H9 (cell line): ENCODE measurements around the gene CCDC88C. TPM values are rescaled to one million over a fixed set of nuclear protein-coding genes. Genes with fewer than 3 reads are reported as not detected.

Source experiments
- DNase-seq: peaks from one replicate; pipeline ENCODE4 v3.0.0-alpha.2; 2017
- H2AFZ ChIP-seq: one replicate; pipeline ENCODE4 v1.6.1; 2013; ENCODE audit warnings: mild to moderate bottlenecking, low read length, control low read depth, moderate library complexity
- H2AK5ac ChIP-seq: 2 replicates; pipeline ENCODE4 v1.6.1; 2013; ENCODE audit warnings: low read length, control low read depth, mixed read lengths; ENCODE audit not compliant: insufficient read length
- H2BK120ac ChIP-seq: one replicate; pipeline ENCODE4 v1.6.1; 2013; ENCODE audit warnings: low read depth, mild to moderate bottlenecking, low read length, control low read depth, inconsistent platforms; ENCODE audit not compliant: poor library complexity, severe bottlenecking
- H2BK12ac ChIP-seq: 2 replicates; pipeline ENCODE4 v1.6.1; 2013; ENCODE audit warnings: low read length, control low read depth, mixed read lengths, low read depth; ENCODE audit not compliant: insufficient read length
- H2BK15ac ChIP-seq: 2 replicates; pipeline ENCODE4 v1.6.1; 2013; ENCODE audit warnings: low read depth, low read length, control low read depth
- H2BK20ac ChIP-seq: one replicate; pipeline ENCODE4 v1.6.1; 2013; ENCODE audit warnings: low read depth, mild to moderate bottlenecking, low read length, control low read depth, inconsistent platforms; ENCODE audit not compliant: poor library complexity, severe bottlenecking
- H2BK5ac ChIP-seq: 2 replicates; pipeline ENCODE4 v1.6.1; 2013; ENCODE audit warnings: low read length, control low read depth, mixed read lengths; ENCODE audit not compliant: insufficient read length
- H3K14ac ChIP-seq: 2 replicates; pipeline ENCODE4 v1.6.1; 2013; ENCODE audit warnings: low read length, control low read depth; ENCODE audit not compliant: insufficient read depth
- H3K18ac ChIP-seq: 2 replicates; pipeline ENCODE4 v1.6.1; 2013; ENCODE audit warnings: low read depth, mild to moderate bottlenecking, mixed read lengths, low read length, control low read depth; ENCODE audit not compliant: insufficient read length
- H3K23ac ChIP-seq: 2 replicates; pipeline ENCODE4 v1.6.1; 2013; ENCODE audit warnings: low read length, control low read depth, mixed read lengths, low read depth; ENCODE audit not compliant: insufficient read length
- H3K23me2 ChIP-seq: 2 replicates; pipeline ENCODE4 v1.6.1; 2013; ENCODE audit warnings: low read depth, mild to moderate bottlenecking, mixed read lengths, low read length, control low read depth; ENCODE audit not compliant: insufficient read length, poor library complexity, severe bottlenecking
- H3K27ac ChIP-seq: 2 replicates; pipeline ENCODE4 v1.5.1; 2013; ENCODE audit warnings: low read length, control low read depth, mixed read lengths, low read depth; ENCODE audit not compliant: insufficient read length
- H3K27me3 ChIP-seq: 2 replicates; pipeline ENCODE4 v1.6.1; 2013; ENCODE audit warnings: low read length, control low read depth, inconsistent platforms; ENCODE audit not compliant: insufficient read depth
- H3K4ac ChIP-seq: 2 replicates; pipeline ENCODE4 v1.6.1; 2013; ENCODE audit warnings: low read depth, mild to moderate bottlenecking, control low read depth, inconsistent platforms, low read length, moderate library complexity
- H3K4me1 ChIP-seq: 2 replicates; pipeline ENCODE4 v1.6.1; 2013; ENCODE audit warnings: low read length, control low read depth, inconsistent platforms; ENCODE audit not compliant: insufficient read depth
- H3K4me2 ChIP-seq: 2 replicates; pipeline ENCODE4 v1.6.1; 2013; ENCODE audit warnings: low read length, control low read depth, mixed read lengths; ENCODE audit not compliant: insufficient read length, insufficient read depth
- H3K56ac ChIP-seq: 2 replicates; pipeline ENCODE4 v1.6.1; 2013; ENCODE audit warnings: low read depth, mild to moderate bottlenecking, mixed read lengths, low read length, control low read depth; ENCODE audit not compliant: insufficient read length
- H3K79me1 ChIP-seq: 2 replicates; pipeline ENCODE4 v1.6.1; 2013; ENCODE audit warnings: low read depth, mild to moderate bottlenecking, moderate library complexity, low read length, control low read depth, inconsistent platforms; ENCODE audit not compliant: insufficient read depth, poor library complexity, severe bottlenecking
- H3K79me2 ChIP-seq: 2 replicates; pipeline ENCODE4 v1.6.1; 2013; ENCODE audit warnings: low read length, control low read depth, inconsistent platforms; ENCODE audit not compliant: insufficient read depth
- H3K9ac ChIP-seq: 2 replicates; pipeline ENCODE4 v1.6.1; 2013; ENCODE audit warnings: low read length, control low read depth, mixed read lengths; ENCODE audit not compliant: insufficient read length; ENCODE audit errors: extremely low read depth
- H3K9me3 ChIP-seq: one replicate; pipeline ENCODE4 v1.6.1; 2013; ENCODE audit warnings: low read depth, low read length, inconsistent platforms; ENCODE audit not compliant: control insufficient read depth
- H3T11ph ChIP-seq: one replicate; pipeline ENCODE4 v1.6.1; 2013; ENCODE audit warnings: mild to moderate bottlenecking, low read length, control low read depth, inconsistent platforms
- H4K20me1 ChIP-seq: one replicate; pipeline ENCODE4 v1.6.1; 2013; ENCODE audit not compliant: control insufficient read depth, insufficient read length, insufficient read depth
- H4K5ac ChIP-seq: 2 replicates; pipeline ENCODE4 v1.6.1; 2013; ENCODE audit warnings: low read depth, mild to moderate bottlenecking, mixed read lengths, low read length, control low read depth; ENCODE audit not compliant: insufficient read length
- H4K8ac ChIP-seq: replicated peaks from 2 replicates; pipeline ENCODE4 v1.6.1; 2013; ENCODE audit warnings: low read length, control low read depth, mixed read lengths, low read depth; ENCODE audit not compliant: insufficient read length
- H4K91ac ChIP-seq: 2 replicates; pipeline ENCODE4 v1.6.1; 2013; ENCODE audit warnings: low read depth, mild to moderate bottlenecking, moderate library complexity, mixed read lengths, low read length, control low read depth; ENCODE audit not compliant: insufficient read length
- H3K27ac Mint-ChIP-seq, 3 experiments: 2 replicates in 2 of 3; 3 replicates in 1 of 3; pipeline ENCODE4 v1.8.0; 2020 to 2021; ENCODE audit warnings: mixed read lengths in 3 of 3, mild to moderate bottlenecking in 1 of 3, moderate library complexity in 1 of 3
- H3K27me3 Mint-ChIP-seq: 2 replicates; pipeline ENCODE4 v1.8.0; 2021; ENCODE audit warnings: low read depth, mild to moderate bottlenecking, moderate library complexity, mixed read lengths
- H3K36me3 Mint-ChIP-seq, 3 experiments: 2 replicates in 2 of 3; 3 replicates in 1 of 3; pipeline ENCODE4 v1.8.0; 2020 to 2021; ENCODE audit warnings: low read depth in 3 of 3, mixed read lengths in 3 of 3; ENCODE audit not compliant: insufficient read depth in 1 of 3
- H3K4me1 Mint-ChIP-seq, 2 experiments: 2 replicates each; pipeline ENCODE4 v1.8.0; 2020; ENCODE audit warnings: mixed read lengths in 2 of 2
- H3K4me3 Mint-ChIP-seq, 2 experiments: 2 replicates in 1 of 2; 3 replicates in 1 of 2; pipeline ENCODE4 v1.8.0; 2020 to 2021; ENCODE audit warnings: mild to moderate bottlenecking in 2 of 2, mixed read lengths in 2 of 2, moderate library complexity in 1 of 2
- H3K9me3 Mint-ChIP-seq, 2 experiments: 2 replicates in 1 of 2; 3 replicates in 1 of 2; pipeline ENCODE4 v1.8.0; 2020; ENCODE audit warnings: mild to moderate bottlenecking in 2 of 2, mixed read lengths in 2 of 2, moderate library complexity in 1 of 2
- CTCF ChIP-seq: fragments of 200-600 bp; sonication (generic); conservative IDR thresholded peaks from 3 replicates; pipeline ENCODE4 v1.8.0; 2021; ENCODE audit warnings: antibody characterized with exemption, mild to moderate bottlenecking
- WGBS: extraction: QIAGEN DNeasy Blood & Tissue Kit; methylation state at CpG from one replicate; pipeline ENCODE4 v1.1.7; 2013; ENCODE audit warnings: missing lambda C conversion rate, low lambda C conversion rate, mixed read lengths; ENCODE audit not compliant: insufficient read length; ENCODE audit errors: extremely low coverage; 5-methylcytosine and 5-hydroxymethylcytosine counted together
- total RNA-seq: library from RNA; stranded (reverse); gene quantifications from 2 replicates; pipeline ENCODE4 v1.2.1, GENCODE V29; 2021

CCDC88C gene
- total RNA-seq, 1 experiment from 2014 or later: 52.4 TPM

GRCh38 chr14:91365552-91365951 is 52.1 kb downstream of the CCDC88C start:
- H3K4me3 Mint-ChIP-seq: no peak overlapping the region
- no CpG with 5 or more reads among the region's 6 CpGs for WGBS
- peaks cover 4% of the 10 kb centered on the region; the same call in 1 of the 2 replicates for H3K79me2 ChIP-seq

More at GRCh38 chr14:91365552-91365951, 52.1 kb downstream of the CCDC88C start:
- Histone ChIP-seq H3K56ac (no peak overlapping the region), H3K27ac (no peak overlapping the region), H3K14ac (no peak overlapping the region), H3K23me2 (no peaks in the 10 kb centered on the region), H3K4me2 (no peak overlapping the region), H3K9me3 (no peaks in the 10 kb centered on the region), H3K4me1 (no peaks in the 10 kb centered on the region; the same call in 1 of the 2 replicates), H3K23ac (no peak overlapping the region), H2BK20ac (no peak overlapping the region), H4K8ac (no peak overlapping the region), H4K5ac (no peak overlapping the region), H3K27me3 (no peaks in the 10 kb centered on the region), H2AFZ (no peak overlapping the region), H2BK5ac (no peak overlapping the region), H2BK12ac (no peak overlapping the region), H2BK15ac (no peak overlapping the region), H2AK5ac (no peak overlapping the region), H4K20me1 (no peaks in the 10 kb centered on the region), H3K18ac (no peak overlapping the region), H3K79me1 (peaks cover 2% of the 10 kb centered on the region), H3T11ph (no peak overlapping the region), H3K9ac (no peak overlapping the region), H2BK120ac (no peak overlapping the region), H4K91ac (no peak overlapping the region), H3K4ac (no peak overlapping the region)
- no peaks in the 10 kb centered on the region; a peak in 1 of 5 replicates for H3K9me3 Mint-ChIP-seq
- H3K36me3 Mint-ChIP-seq: no peaks in the 10 kb centered on the region
- H3K27ac Mint-ChIP-seq: peak overlapping the region in 1 of 3 experiments; percentile 12; a peak in 1 of 7 replicates
- peaks cover 48 to 55% of the 10 kb centered on the region in 2 experiments for H3K4me1 Mint-ChIP-seq
- no peaks in the 10 kb centered on the region for H3K27me3 Mint-ChIP-seq
- DNase-seq: no peak
- TF ChIP-seq CTCF: no peak
